WTC11 (cell line): ENCODE results near the gene SCN4B. TPM values are rescaled to one million over a fixed set of nuclear protein-coding genes. Genes with fewer than 3 reads are reported as not detected.

ENCODE experiments used
- ATAC-seq: fragments of 200-7000 bp; cut with Tn5 transposase; 2 replicates; pipeline ENCODE4 v1.10.0; 2021; ENCODE audit warnings: mild to moderate bottlenecking, moderate library complexity
- CTCF ChIA-PET: fragments of 300-600 bp; sonication (Branson Sonifier 250); formaldehyde crosslinking; loops from one replicate; lab custom pipeline; 2021; ENCODE audit warnings: antibody characterized with exemption; lab: Charles Lee
- POLR2A ChIA-PET: fragments of 350-600 bp; sonication (Branson Sonifier 250); formaldehyde crosslinking; loops from one replicate; lab custom pipeline; 2021; ENCODE audit warnings: antibody characterized with exemption; lab: Charles Lee
- DNase-seq: peaks from one replicate; pipeline ENCODE4 v3.0.0; 2021; ENCODE audit warnings: low spot score
- H3K27ac Mint-ChIP-seq: 2 replicates; pipeline ENCODE4 v1.8.0; 2021; ENCODE audit warnings: mixed read lengths
- H3K27me3 Mint-ChIP-seq: 2 replicates; pipeline ENCODE4 v1.8.0; 2021; ENCODE audit warnings: low read depth, mild to moderate bottlenecking, moderate library complexity, mixed read lengths
- H3K36me3 Mint-ChIP-seq: 2 replicates; pipeline ENCODE4 v1.8.0; 2021; ENCODE audit warnings: mixed read lengths
- H3K4me1 Mint-ChIP-seq: 2 replicates; pipeline ENCODE4 v1.8.0; 2022; ENCODE audit warnings: mixed read lengths
- H3K4me3 Mint-ChIP-seq: 2 replicates; pipeline ENCODE4 v1.8.0; 2021; ENCODE audit warnings: mild to moderate bottlenecking, moderate library complexity, mixed read lengths
- H3K9me3 Mint-ChIP-seq: 2 replicates; pipeline ENCODE4 v1.8.0; 2021; ENCODE audit warnings: mixed read lengths
- AR ChIP-seq: fragments of 250-450 bp; sonication (Bioruptor Pico); IDR thresholded peaks from 2 replicates; pipeline ENCODE4 v1.9.0; 2021; ENCODE audit warnings: mild to moderate bottlenecking
- ATF2 ChIP-seq: sonication (generic); formaldehyde crosslinking; IDR thresholded peaks from 2 replicates; pipeline ENCODE4 v1.8.1; 2022; ENCODE audit warnings: low read depth, missing genetic modification reagents, borderline replicate concordance
- CREM ChIP-seq: sonication (generic); formaldehyde crosslinking; IDR thresholded peaks from 2 replicates; pipeline ENCODE4 v1.8.1; 2022; ENCODE audit warnings: mild to moderate bottlenecking, missing genetic modification reagents, moderate library complexity
- E2F1 ChIP-seq: sonication (generic); formaldehyde crosslinking; IDR thresholded peaks from 2 replicates; pipeline ENCODE4 v1.8.0; 2022; ENCODE audit warnings: mild to moderate bottlenecking, missing genetic modification reagents
- E2F4 ChIP-seq: sonication (generic); formaldehyde crosslinking; IDR thresholded peaks from 2 replicates; pipeline ENCODE4 v1.8.1; 2022; ENCODE audit warnings: low read depth, mild to moderate bottlenecking, moderate library complexity, missing genetic modification reagents, borderline replicate concordance
- EMX1 ChIP-seq: fragments of 250-450 bp; sonication (Bioruptor Pico); IDR thresholded peaks from 2 replicates; pipeline ENCODE4 v1.8.0; 2021; ENCODE audit warnings: mild to moderate bottlenecking
- GABPB1 ChIP-seq: sonication (generic); formaldehyde crosslinking; IDR thresholded peaks from 2 replicates; pipeline ENCODE4 v1.8.1; 2023; ENCODE audit warnings: mild to moderate bottlenecking, missing genetic modification reagents
- GTF2I ChIP-seq: fragments of 250-450 bp; sonication (Bioruptor Pico); conservative IDR thresholded peaks from 2 replicates; pipeline ENCODE4 v1.4.0; 2021; ENCODE audit warnings: mild to moderate bottlenecking
- HMGA2 ChIP-seq: fragments of 250-450 bp; sonication (Bioruptor Pico); IDR thresholded peaks from 2 replicates; pipeline ENCODE4 v1.4.0; 2021; ENCODE audit warnings: mild to moderate bottlenecking, moderate library complexity
- PREB ChIP-seq: sonication (generic); formaldehyde crosslinking; IDR thresholded peaks from 2 replicates; pipeline ENCODE4 v1.8.1; 2022; ENCODE audit warnings: mild to moderate bottlenecking, missing genetic modification reagents, moderate library complexity, borderline replicate concordance
- PRRX2 ChIP-seq: fragments of 250-450 bp; sonication (Bioruptor Pico); IDR thresholded peaks from 2 replicates; pipeline ENCODE4 v1.8.0; 2021; ENCODE audit warnings: mild to moderate bottlenecking
- TCF7 ChIP-seq: sonication (generic); formaldehyde crosslinking; IDR thresholded peaks from 2 replicates; pipeline ENCODE4 v1.8.0; 2022; ENCODE audit warnings: mild to moderate bottlenecking, low read depth, missing genetic modification reagents, moderate library complexity
- TEAD4 ChIP-seq: sonication (generic); formaldehyde crosslinking; IDR thresholded peaks from 2 replicates; pipeline ENCODE4 v1.8.0; 2022; ENCODE audit warnings: mild to moderate bottlenecking, missing genetic modification reagents
- ZNF121 ChIP-seq: sonication (generic); formaldehyde crosslinking; IDR thresholded peaks from 2 replicates; pipeline ENCODE4 v1.8.0; 2023; ENCODE audit warnings: missing genetic modification reagents
- ZNF138 ChIP-seq: sonication (generic); formaldehyde crosslinking; conservative IDR thresholded peaks from 2 replicates; pipeline ENCODE4 v1.8.1; 2022; ENCODE audit warnings: mild to moderate bottlenecking, moderate library complexity, missing genetic modification reagents
- ZNF232 ChIP-seq: sonication (generic); formaldehyde crosslinking; IDR thresholded peaks from 2 replicates; pipeline ENCODE4 v1.8.0; 2022; ENCODE audit warnings: mild to moderate bottlenecking, missing genetic modification reagents
- ZNF263 ChIP-seq: sonication (generic); formaldehyde crosslinking; IDR thresholded peaks from 2 replicates; pipeline ENCODE4 v1.8.1; 2022; ENCODE audit warnings: low read depth, mild to moderate bottlenecking, moderate library complexity, missing genetic modification reagents
- ZNF532 ChIP-seq: fragments of 250-450 bp; sonication (Bioruptor Pico); IDR thresholded peaks from 2 replicates; pipeline ENCODE4 v1.9.0; 2021; ENCODE audit warnings: mild to moderate bottlenecking, borderline replicate concordance
- ZNF671 ChIP-seq: fragments of 250-450 bp; sonication (Bioruptor Pico); IDR thresholded peaks from 2 replicates; pipeline ENCODE4 v1.8.0; 2021; ENCODE audit warnings: mild to moderate bottlenecking
- ZSCAN18 ChIP-seq: fragments of 250-450 bp; sonication (Bioruptor Pico); IDR thresholded peaks from 2 replicates; pipeline ENCODE4 v2.1.2; 2022; ENCODE audit warnings: mild to moderate bottlenecking, moderate library complexity
- total RNA-seq: library from RNA; stranded (reverse); gene quantifications from 3 replicates; pipeline ENCODE4 v1.2.3, GENCODE V29; 2021

SCN4B gene
- total RNA-seq, 1 experiment from 2014 or later: 4.4 TPM

- ChIA-PET CTCF (no interaction called here), POLR2A (no interaction called here)
- Mint-ChIP-seq H3K27ac (no peak overlapping the region; the same call in 1 of the 2 replicates), H3K4me3 (no peak overlapping the region), H3K9me3 (no peaks in the 10 kb centered on the region), H3K4me1 (peaks cover 4% of the 10 kb centered on the region; the same call in 1 of the 2 replicates), H3K36me3 (no peaks in the 10 kb centered on the region), H3K27me3 (peaks cover 2% of the 10 kb centered on the region; the same call in 1 of the 2 replicates)
- no peak; the same call in 1 of the 2 replicates for ATAC-seq
- DNase-seq: no peak
- TF ChIP-seq HMGA2 (CRISPR knock-in tag) (no peak), E2F1 (CRISPR knock-in tag) (no peak), CREM (CRISPR knock-in tag) (no peak), E2F4 (no peak), EMX1 (CRISPR knock-in tag) (peak; percentile 81; the same call in 1 of the 2 replicates), ZNF232 (CRISPR knock-in tag) (no peak), ZNF671 (CRISPR knock-in tag) (peak; percentile 80; the same call in 1 of the 2 replicates), ZNF138 (CRISPR knock-in tag) (no peak), ATF2 (no peak), TEAD4 (CRISPR knock-in tag) (no peak), GTF2I (no peak), TCF7 (CRISPR knock-in tag) (no peak), GABPB1 (CRISPR knock-in tag) (no peak), ZNF263 (CRISPR knock-in tag) (no peak), PRRX2 (CRISPR knock-in tag) (0 out of 2 replicates have a peak, but pooled peaks have one; percentile 35), ZNF532 (peak; percentile 55; the same call in 1 of the 2 replicates), PREB (no peak), ZNF121 (CRISPR knock-in tag) (no peak), AR (peak; percentile 46; the same call in 1 of the 2 replicates), ZSCAN18 (CRISPR knock-in tag) (no peak)
These were observed 26.4 kb downstream of the SCN4B start for GRCh38 chr11:118126082-118126838.
